Gastroesophageal sphincter (tissue), 3 donors: ENCODE results near the gene CSRNP3.

Experiments used
- EP300 ChIP-seq: sonication (generic); formaldehyde crosslinking; IDR thresholded peaks from one replicate; pipeline ENCODE4 v1.6.1; 2017; ENCODE audit warnings: antibody characterized with exemption, mild to moderate bottlenecking
- POLR2A ChIP-seq, 2 donors: fragments of 450-650 bp; IDR thresholded peaks; one replicate each; pipeline ENCODE4 v1.6.1; 2017; ENCODE audit warnings: antibody characterized with exemption in 2 of 2, mild to moderate bottlenecking in 2 of 2, moderate library complexity in 1 of 2
- TF ChIP-seq, protein P1 (sequence below), 4 experiments: fragments of 200-600 bp in 2 of 4; fragments of 450-650 bp in 2 of 4; sonication (generic) in 1 of 4; IDR thresholded peaks; one replicate each; pipeline ENCODE4 v1.5.1; 2017 to 2019; ENCODE audit warnings: antibody characterized with exemption in 4 of 4, mild to moderate bottlenecking in 2 of 4, moderate library complexity in 2 of 4

DNA sequence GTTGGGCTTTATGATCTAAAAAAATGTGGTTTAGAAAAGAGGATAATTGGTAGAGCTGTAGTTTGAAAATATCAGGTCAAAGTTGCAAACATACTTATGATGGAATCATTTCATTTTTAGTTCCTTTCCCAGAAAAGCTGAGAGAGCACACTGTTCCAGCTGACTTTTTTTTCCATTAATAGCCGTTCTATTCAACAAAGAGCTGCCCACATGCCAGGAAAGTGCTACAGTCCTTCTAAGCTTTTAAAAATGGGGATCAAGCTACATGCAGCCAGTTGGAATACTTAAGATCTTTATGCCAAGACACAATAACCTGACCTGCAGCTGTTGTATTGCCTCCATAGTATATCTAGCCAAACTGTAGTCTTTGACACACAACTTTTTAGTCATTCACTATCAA lies 213.0 kb downstream of the CSRNP3 start:
- TF ChIP-seq, protein P1, sequence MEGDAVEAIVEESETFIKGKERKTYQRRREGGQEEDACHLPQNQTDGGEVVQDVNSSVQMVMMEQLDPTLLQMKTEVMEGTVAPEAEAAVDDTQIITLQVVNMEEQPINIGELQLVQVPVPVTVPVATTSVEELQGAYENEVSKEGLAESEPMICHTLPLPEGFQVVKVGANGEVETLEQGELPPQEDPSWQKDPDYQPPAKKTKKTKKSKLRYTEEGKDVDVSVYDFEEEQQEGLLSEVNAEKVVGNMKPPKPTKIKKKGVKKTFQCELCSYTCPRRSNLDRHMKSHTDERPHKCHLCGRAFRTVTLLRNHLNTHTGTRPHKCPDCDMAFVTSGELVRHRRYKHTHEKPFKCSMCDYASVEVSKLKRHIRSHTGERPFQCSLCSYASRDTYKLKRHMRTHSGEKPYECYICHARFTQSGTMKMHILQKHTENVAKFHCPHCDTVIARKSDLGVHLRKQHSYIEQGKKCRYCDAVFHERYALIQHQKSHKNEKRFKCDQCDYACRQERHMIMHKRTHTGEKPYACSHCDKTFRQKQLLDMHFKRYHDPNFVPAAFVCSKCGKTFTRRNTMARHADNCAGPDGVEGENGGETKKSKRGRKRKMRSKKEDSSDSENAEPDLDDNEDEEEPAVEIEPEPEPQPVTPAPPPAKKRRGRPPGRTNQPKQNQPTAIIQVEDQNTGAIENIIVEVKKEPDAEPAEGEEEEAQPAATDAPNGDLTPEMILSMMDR (IDR thresholded peaks at IDR 0.05), result no peak
- TF ChIP-seq EP300 (no peak), POLR2A (IDR thresholded peaks at IDR 0.05) (no peak)
